COLO668 (cell line): ENCODE results near the gene FBN1.

Experiments
- DNase-seq: peaks from one replicate; lab custom pipeline; 2025; ENCODE audit not compliant: unreplicated experiment; lab: John Stamatoyannopoulos, UW

The FBN1 gene

DNA sequence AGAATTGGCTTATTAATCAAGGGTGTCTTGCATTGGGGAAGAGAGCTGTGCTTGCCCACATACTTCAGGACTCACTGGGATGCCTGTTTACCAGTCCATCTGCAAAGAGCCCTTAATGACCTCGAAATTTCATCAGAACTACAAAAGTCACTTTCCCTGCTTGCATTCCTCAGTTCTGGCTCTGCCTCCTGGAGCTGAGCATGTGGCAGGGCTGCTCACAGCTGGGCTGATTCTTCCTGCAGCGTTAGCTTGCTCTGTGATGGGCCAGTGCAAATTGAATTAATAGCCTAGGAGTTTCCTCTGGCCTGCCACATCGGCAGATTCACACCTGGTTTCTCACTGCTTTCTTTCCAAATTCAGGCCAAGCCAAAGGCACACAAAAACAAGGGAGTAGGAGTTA is 205.4 kb downstream of the FBN1 start:
- no peak for DNase-seq

DNA sequence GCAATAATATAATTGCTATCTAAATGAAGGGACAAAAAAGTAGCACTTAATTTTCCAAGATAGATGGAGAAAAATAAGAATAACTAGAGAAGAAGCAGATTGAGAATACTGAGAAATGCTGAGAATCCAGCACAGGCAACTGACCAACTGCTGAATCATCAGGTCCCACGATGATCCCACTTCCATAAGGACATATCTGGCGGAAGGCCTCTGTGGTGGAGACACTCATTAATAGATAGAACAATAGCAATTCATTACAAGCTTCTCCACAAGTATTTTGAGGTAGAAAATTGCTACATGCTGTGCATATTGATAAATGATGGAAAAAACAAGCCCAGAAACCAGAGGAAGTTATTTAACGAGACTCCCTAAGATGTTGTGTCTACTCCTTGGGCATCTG is 208.3 kb downstream of the FBN1 start:
- no peak for DNase-seq

DNA sequence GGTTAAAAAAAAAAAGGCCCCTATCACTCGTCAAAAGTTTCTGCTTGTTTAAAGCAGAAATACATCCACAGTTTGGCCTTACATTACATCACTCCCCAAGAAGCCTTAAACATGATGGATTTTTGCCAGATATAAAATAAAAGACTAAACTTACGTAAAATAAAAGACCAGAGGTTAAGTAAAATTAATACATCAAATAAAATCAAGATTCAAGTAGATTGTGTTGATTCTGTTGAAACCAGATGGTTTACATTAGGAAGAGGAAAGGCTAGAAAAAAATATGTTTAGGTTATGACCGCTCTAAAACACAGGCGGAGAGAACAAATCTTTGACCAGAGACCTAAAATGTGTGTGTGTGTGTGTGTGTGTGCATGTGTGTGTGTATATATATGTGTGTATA is 210.2 kb downstream of the FBN1 start:
- no peak for DNase-seq

DNA sequence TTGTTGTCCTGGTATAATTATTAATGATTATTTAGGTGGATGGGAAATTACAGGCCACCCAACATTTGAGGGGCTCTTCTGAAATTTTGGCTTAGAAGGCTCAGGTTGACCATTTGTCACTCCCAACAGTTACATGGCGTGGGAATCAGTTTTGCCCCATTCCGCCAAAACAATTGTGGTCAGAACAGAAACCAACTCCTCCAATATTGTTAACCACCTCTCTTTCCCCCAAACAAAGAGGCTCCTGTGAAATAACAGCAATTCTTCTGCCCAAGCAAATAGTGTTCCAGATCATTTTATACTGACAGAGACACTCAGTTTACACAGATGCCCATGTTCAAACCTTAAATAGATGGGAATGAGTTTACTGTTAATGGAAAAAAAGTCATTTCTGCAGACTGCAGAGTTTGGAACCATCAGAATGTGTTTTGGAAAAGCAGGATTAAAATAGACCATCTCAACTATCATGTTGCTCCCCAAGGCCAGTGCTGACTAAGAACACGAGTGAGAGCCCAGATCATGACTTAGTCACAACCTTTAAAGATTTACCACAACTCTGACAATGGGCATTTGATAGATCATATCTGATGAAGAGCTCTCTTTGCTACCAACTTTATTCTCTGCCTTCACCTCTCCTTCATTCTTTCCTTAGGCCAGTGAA is 212.2 kb downstream of the FBN1 start:
- no peak for DNase-seq

DNA sequence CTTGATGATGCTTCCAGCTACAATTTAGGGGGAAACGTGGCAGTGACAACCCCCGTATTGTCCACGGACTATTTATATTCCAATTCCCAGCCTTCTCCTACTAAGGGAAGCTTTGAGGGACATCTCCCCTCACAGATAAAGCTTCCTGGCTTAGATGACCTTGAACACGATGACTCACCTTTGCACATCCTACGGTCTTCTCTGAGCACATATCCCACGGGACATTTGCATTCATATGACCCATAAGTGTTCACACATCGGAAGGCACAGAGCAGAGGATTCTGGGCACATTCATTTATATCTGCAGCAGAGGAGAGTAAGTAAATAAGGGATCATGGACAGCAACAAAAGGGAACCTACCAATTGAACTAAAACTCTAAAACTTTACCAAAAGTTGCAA is 212.8 kb downstream of the FBN1 start:
- DNase-seq, result no peak

DNA sequence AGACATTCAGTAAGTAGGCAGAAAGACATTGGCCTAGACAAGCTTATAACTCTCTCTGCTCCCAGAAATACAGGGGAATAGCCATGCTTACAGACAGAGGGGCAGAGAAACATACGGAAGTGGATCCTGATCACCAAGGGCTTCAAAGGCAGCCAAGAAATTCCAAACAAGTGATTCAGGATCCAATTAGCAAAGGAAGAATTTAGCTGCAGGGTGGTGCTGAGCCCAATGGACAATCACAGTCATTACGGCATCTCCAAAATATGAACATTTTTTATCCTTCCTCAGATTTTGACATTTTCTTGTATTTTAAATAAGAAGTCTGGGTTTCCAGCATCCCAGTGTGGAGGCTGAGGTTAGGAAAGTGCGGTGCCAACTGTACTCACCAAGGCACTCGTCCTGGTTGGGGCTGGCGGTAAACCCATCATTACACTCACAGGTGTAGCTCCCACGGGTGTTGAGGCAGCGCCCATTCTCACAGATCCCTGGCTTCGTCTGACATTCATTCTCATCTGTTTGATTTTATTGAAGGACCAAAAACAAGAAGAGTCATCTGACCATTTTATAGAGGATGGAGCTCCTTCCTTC is 217.5 kb downstream of the FBN1 start:
- DNase-seq, result no peak

DNA sequence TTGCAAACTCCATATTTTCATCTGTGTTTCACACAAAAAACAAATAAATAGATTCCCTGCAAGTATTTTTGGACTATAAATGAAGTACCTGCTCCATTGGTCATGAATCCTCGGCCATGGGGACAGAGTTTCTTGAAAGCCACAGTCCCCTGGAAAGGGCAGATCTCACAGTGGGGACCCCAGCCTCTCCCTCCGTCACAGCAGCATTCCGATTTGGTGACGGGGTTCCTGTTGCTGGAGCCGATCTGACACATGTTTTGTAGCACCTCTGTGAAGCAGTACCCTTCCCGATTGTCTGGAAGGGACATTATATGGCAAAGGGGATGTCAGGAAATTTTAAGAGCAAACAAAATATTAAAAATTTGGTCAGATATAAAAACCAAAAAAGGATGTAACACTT is 218.0 kb downstream of the FBN1 start:
- DNase-seq, result no peak

DNA sequence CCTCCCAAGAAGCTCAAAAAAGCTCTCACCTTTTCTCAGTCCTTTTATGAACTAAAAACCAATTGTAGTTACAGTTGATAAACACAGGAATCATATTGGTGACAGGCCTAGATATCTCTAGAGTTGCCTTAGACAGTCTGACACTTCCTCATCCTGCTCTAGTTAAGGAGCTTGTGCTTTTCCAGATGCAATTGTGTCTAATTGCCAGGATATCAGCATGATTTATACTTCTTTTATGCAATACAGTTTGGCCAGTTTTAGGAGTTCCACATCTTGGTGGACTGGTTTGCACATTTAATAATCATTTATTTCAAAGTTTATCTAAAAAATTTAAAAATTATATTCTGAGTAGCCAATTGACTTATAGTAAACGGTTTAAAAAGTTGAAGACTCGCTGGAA is 218.6 kb downstream of the FBN1 start:
- no peak for DNase-seq

DNA sequence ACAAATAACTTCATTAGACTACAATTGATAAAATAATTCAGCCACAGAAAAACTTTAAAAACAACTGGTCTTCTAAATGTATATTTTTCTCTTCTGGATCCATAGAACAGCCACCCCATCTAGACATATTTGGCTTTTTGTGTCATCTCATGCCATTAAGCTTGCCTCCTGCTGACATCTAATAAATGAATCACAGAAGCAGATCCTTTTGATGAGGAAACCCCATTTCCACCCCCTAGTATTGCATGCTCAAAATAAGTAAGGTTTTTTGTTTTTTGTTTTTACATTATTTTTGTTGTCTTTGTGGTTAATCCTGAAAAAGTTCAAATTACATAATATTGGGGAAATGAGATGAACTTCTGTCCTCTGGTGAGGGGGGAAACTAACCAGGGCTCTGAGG is 219.5 kb downstream of the FBN1 start:
- no peak for DNase-seq

DNA sequence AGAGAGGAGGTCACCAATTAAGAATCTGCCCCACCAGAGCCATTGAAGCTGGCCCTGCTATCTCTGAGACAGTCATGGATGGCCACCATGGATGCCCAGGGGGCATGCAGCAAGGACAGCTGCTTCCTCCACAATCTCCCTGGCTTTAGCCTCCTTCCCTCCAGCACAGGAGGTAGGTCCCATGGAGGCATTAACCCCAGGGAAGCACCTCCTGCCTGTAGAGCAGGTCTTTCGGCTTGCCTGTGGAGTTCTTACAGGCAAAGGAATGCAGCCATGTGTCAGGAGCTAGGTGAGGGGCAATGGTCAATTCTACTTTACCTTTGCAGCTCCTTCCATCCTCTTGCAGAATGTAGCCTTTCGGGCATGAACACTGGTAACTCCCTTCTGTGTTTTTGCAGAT is 220.5 kb downstream of the FBN1 start:
- no peak for DNase-seq

DNA sequence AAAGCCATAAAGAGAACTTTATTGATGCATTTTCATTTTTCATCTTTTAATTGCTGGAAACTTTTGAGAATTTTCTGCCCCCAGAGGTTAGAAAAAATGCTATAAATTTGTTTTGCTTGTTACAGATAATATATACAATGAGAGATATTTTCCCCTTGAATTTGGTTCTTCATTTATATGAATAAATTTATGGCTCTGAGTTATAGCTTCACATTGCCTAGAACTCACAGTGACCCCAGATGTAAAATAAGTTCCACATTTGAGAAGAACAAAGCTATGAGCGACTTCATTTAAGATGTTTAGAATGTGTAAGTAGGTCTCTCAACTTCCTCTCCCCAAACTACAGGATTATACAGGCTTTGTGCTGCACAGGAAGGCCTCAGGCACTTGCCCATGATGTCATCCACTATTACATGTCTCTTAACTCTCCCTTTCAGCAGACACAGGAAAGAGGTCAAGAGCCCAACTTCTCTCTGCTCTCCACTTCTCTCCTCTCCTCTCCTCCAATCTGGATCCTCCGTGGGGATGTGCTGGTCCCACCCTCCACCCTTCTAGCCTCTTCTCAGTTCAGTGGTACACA is 221.5 kb downstream of the FBN1 start:
- DNase-seq, result no peak

DNA sequence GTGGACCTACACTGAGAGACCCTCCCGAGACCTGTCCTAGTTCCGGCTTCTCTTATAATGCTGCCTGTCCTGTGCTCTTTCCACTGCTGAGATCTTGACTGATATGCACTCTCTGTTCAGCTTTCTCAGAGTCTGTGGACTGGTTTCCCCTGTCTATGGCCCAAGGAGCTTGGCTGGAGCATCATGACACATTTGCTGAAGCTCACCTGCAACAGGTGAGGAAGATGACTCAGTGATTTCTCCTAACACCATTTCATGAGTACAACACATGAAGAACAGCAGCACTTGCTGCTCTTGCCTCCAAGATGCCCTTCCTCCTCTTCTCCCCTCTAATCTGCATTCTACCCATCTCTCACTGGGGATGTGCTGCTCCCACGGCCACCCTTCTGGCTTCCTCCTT is 222.2 kb downstream of the FBN1 start:
- DNase-seq, result no peak

DNA sequence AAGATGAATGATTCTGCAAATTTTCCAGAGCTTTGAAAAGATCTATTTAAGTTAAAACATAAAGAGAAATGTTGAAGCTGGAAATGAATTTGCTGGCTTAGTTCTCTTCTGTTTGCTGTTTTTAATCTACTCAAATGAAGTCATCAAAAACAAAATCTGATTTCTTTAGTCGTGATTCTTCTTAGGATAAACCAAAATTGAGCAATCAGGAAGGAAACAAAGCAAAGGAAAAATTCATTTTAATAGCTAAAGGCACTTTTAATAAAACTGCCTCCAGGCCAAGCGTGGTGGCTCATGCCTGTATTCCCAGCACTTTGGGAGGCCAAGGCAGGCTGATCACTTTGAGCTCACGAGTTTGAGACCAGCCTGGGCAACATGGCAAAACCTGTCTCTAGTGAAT is 223.1 kb downstream of the FBN1 start:
- no peak for DNase-seq

DNA sequence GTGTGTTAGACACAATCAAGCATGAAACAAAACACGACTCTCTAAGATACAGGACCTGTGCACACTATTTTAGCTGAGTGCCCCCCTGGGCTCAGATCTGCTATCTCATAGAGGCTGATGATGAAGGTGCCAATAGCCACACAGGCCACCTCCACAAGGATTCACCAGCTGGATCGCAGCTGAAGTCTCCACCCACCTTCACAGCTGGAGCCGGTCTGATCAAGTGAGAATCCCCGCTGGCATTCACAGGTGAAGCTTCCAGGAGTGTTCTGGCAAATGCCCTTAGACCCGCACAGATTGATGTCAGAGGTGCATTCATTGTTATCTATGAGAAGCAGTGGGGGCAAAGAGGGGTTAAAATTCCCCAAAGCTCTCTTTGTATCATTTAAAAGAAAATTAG is 224.1 kb downstream of the FBN1 start:
- no peak for DNase-seq

DNA sequence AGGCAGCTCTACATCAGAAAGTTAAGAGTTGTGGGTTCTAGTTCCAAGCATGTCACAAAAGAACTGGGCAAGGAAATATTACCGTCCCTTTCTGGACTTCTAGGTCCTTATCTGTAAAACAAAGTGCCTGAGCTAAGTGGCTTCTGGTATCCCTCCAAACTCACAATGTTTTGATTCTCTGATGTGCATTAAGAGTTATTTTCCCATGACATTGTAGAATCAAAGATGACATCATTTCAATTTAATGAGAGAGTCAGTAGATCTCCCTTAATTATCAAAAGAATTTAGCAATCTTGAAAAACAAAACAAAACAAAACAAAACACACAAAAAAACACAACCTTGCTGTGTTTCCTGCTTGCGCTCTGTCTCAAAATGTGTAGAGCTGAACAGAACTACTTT is 225.6 kb downstream of the FBN1 start:
- DNase-seq, result no peak

DNA sequence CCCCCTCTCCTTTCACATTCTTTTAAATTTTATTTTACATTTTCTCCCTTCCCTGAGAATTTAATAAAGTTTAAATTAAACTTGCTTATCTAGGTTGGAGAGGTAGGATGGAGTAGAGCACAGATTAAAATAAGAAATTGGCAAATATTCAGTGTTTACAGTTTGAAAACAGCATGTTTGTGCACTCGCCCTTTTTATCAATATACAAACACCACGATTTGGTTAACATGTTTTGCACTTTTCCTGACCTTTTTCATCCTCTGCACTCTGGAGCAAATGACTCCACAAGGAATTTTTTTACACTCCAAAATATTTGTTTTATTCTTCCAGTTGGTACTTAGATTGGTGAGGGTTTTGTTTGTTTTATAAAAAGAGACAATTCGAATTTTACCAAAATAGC is 227.2 kb downstream of the FBN1 start:
- DNase-seq, result no peak

DNA sequence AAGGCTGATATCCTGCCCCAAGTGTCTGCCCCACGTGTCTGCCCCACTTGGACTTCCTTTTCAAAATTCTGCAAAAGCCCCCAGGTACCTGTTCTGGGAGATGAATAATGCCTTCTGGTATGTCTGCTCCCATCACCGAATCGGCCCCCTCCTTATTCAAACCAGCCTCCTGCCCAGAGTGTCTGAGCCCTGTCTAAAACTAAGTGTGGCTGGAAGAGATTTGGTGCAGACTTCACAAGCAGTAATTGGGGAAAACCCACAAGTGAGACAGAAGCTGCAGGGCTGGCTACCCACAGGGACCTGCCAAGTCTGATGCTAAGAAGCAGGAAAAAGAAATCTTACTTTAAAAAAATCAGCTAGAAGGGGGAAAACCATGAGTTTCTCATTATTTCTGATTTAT is 229.2 kb downstream of the FBN1 start:
- DNase-seq, result no peak

DNA sequence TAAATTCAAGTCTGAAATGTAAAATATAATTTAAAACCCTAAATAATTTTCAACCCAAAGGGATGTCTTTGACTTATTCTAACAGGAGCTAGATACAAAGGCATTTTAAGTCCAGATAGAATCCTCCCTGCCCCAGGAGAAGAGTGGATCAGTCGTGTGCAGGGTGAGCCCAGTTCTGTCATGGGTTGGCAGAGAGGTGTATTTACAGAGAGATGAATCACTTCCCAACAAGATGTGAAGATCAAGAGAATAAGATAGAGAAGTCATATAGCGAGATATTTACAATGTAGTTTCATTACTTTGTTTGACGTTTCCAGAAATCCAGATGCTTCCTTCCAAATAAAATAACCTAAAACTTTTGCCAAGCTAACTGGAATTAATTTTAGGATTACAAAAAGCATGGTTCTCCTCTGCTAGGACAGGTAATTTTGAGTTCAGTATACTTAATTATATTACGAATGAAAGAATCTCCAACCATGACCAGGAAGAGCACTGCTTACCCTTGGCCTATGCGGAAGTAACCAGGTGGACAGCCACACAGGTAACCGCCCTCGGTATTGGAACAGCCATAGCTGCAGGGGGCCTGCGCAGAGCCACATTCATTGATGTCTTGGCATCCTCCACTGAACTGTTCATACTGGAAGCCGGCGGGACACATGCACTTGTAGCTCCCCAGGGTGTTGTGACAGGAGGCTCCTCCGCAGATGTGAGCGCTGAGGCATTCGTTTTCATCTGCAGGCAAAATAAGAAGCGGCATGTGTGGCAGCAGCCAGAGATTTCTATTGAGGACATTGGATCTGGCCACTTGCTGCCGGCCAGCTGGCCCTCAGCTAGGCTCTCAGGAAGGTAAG is 230.2 kb downstream of the FBN1 start:
- no peak for DNase-seq

DNA sequence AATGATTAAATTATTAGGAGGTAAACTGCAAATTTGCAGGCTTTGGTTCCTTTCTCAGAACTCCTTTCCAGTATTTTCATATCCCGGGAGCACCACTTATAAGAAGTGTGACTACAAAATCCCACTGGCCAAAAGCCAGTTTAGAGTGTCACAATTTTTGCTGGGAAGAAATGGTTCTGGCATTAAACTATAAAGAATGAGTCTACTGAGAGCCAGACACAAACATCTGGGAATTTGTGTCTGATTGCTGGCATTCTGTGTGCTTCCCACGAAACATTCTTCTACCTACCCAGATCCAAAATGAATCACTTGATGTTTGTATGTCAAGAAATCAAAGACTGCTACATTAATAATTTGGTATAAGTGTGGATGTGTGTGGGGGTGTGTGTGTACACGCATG is 231.5 kb downstream of the FBN1 start:
- DNase-seq, result no peak

DNA sequence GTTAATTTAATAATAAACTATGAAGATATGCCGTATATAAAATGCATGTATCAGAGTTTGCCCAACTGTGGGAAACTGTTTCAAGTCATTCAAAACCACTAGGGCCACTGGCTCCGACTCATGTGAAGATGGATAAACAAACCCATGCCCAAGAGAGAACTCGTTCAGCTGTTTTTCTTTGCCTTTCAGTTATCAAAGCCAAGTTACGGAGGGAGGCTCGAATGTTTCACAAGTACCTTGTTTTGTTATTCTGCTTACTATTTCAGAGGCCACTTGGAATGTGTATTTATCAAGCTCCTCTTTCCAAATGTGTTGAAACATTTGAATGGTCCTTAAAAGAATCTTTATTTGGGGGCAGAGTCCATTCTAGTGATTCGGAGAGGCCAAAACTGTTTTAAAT is 232.2 kb downstream of the FBN1 start:
- DNase-seq, result no peak

DNA sequence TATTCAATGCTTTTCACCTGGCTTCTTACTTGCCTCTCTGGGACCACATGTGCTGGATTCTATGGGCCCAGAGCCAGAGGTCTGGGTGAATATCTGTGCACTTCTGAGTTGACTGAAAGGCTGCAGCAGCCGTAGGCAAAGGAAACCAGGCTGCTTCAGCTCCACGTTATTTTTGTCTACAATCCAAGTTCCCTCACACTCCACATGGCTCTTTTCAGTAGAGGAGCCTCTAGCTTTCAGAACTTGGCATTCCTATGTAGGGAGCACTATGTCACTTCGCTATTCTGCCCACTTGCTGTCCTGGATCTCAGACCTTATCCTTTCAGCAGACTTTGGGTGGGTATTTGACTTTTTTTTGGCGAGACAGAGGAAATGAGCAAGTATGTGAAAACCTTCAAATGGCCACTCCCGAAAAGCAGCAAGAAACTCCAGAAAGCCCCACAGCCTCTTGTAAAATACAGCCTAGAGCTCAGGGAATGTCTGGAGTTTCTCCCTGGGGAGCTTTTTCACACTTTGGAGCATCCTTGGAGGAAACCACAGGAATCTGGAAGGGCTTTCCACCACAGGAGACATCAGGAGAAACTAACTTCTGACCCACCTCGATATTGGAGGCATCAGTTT is 233.4 kb downstream of the FBN1 start:
- DNase-seq, result no peak

DNA sequence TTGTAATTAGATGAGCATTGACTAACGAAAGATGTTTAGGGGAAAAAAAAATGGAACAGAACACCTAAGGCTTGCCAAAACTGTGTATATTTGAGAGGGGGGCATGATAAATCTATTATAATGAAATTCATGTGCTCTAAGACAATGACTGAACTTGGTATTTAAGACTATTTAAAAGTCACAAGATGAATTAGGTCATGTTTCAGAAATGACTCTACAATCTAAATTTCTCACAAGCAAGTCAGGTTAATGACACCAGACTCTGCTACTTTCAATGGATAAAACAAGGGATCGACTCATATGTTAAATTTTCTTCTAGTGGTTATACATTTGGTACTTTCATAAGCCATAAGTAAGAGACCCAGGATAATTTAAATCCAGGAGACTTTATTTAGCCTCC is 235.9 kb downstream of the FBN1 start:
- DNase-seq, result no peak
